Stimulated activated CD4-positive, alpha-beta T cell treated with anti-CD3 and anti-CD28 coated beads, Interleukin-1b, Interleukin-23, amount 100 ng/mL, for 24 hours (primary cell): ENCODE results near the gene MTMR10.
A peak's percentile ranks its signal among the peaks of the same experiment; 100 is the strongest.

Experiments
- DNase-seq, 4 experiments: peaks; one replicate each; pipeline ENCODE4 v3.0.0-alpha.2; 2020; ENCODE audit warnings: low read depth in 4 of 4, low spot score in 1 of 4

MTMR10 gene

DNA sequence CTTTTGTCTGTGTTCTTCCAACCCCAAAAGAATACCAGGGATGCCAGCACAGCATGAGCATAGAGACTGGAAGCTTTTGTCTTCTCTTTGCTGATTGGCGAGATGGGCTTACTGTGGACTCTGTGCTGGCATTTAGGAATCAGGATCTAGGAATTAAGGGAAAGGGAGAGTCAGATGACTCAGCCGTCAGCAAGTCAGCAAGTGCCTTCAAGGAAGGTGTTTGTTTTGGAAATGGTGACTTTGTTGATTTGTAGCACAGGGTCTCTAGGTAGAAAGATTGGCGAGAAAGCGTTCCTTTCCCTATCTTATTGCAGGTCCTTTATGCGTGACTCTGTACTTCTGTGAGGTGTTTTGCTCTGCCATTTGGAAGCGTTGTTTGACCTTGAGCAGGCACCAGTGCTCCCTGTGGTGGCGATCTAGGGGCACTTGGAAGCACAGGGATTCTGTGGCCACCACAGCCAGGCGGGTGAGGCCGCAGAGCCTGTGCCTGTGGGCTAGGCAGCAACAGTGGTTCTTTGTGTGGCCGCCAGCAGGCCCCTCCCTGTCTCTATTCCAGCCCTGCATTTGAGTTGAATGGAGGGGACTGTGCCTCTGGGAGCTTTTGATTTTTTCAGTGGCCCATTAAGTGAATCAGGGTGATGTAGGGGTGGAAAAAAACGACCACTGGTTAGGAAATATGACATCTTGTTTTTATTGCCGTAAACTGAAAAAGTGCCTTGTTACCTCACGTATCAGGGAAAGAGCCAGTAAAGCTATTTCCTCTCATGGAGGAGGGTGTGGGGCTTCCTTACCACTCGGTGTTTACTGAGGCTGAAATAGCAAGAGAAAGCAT, 68.7 kb downstream of the MTMR10 start:
- DNase-seq: no peak

DNA sequence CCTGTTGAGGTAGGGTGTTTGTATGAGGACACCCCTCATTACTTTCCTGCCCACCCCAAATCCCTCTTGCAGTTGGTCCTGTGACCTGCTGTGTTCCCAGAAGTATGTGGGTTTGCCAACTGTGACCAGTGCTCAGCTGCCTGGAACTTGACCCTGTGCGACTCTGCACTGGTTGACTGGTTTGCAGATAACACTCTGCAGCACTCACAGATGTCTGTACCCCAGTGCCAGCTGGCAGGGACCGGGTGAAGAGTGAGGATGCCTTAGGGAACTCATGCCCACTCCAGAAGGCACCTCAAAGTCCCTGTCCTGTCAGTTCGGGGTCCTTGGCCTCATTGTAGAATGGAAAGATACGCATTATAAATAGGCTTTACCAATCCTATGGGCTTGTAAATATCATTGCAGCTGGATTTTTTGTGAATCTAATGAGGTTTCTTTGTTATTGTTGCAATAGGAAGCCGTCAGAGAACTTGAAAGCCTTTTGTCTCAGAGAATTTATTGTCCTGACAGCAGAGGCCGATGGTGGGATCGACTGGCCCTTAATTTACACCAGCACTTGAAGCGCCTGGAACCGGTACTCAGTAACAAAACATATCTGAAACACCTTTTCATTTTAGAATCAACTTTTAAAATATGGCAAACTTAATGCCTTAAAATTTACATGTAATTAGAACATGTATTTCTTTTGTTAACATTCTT, 69.5 kb downstream of the MTMR10 start:
- DNase-seq: no peak

DNA sequence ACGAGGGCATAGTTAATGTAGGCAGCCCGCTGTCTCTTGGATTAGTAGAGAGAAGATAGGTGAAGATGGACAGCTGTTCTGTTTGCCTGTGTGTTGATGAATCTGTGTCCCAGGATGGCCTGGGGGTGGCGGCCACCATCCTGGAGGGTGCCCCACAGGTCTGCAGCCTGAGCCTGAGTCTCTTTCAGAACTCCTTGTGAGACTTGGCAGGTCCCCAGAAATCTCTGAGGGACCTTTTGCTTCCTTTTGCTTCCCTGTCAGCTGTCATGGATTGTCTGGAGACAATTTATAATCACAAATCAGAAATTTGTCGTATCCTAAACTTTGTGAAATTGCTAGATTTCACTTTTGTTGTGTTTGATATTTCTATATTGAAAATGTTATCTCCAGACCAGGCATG, 70.3 kb downstream of the MTMR10 start:
- no peak for DNase-seq

DNA sequence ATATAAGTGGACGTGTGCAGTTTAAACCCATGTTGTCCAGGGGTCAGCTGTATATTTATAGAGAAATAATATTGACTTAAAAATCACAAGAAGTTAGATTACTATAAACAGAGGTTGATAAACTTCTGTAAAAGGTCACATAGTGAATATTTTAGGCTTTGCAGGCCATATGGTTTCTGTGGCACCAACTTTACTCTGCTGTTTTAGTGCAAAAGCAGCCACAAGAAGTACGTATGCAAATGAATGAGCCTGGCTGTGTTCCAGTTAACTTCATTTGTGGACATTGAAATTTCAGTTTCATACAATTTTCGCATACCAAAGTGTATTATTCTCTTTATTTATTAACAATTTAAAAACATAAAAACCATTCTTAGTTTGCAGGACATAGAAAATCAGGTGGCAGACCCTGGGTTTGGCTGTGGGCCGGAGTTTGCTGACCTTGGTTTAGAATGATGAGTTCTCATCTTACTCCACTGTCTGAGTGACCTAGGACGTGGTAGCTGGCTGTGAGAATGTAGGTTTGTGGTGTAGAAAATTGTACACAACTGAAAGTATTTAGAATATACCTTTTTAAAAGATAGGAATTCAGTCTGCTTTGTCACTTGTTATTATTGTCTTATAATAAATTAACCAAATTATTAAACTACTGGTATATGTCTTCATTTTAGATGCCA, 71.4 kb downstream of the MTMR10 start:
- DNase-seq: no peak

DNA sequence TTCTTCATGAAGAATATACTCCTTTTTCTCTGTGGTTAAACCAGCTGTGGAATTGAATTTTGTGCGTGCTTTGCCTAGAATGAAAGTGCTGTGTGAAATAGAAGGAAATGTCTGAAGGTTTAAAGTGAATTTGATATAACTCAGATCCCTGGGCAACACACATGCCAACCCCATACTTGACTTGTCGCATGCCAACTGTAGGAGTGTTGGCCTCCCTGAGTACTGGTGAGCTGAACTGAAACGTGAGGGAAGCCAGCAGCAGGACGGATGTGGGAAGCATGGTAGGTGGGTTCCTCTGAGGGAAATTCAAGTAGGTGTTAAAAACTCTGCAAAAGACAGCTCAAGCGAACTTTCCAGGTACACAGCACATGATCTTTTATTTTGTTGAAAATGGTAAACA, 73.1 kb downstream of the MTMR10 start:
- no peak for DNase-seq

DNA sequence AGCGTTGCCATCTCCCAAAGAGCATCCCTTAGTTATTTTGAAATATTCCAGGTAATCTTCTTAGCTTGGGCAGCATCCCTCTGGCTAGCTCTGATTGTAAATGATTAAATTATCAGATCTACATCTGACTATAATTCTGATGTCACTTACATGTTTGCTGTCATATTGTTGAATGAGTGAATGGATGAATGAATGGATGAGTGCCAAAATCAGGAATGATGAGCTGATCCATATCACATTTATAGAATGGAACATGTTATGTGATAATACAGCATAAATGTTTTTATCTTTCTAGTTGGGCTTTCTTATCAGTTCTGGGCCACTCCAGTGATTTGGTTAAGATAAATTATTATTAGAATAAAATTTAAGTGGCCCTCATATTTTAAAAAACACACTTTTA, 73.8 kb downstream of the MTMR10 start:
- no peak for DNase-seq

DNA sequence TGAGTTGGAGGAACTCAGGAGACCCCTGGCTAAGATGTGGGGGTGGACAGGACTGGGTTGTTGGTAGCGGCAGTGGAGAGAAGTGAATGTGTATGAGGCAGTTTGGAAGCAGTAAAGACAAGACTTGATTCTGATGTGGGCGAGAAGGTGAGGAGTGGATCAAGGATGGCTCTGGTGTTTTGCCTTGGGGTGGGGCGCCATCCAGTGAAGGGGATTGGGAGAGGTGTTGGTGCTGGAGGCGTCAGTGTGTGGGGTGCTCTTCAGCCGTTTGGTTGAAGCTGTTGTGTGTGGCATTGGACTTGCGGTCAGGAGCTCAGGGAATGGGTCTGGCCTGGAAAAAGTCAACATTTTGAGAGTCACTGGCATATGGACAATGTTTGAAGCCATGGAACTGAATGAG, 74.4 kb downstream of the MTMR10 start:
- DNase-seq: no peak

DNA sequence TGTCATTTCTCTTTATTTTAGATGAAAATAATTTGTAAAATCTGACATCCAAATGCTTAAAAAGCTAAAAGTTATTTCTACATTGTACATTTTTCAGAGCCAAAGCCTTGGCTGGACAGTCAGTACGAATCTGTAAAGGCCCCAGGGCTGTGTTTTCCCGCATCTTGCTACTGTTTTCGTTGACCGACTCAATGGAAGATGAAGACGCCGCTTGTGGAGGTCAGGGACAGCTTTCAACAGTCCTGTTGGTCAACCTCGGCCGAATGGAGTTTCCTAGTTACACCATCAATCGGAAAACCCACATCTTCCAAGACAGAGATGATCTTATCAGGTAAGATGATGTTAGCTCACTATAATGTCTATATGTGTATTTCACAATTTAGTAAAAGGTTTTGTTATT, 77.7 kb downstream of the MTMR10 start:
- no peak for DNase-seq

DNA sequence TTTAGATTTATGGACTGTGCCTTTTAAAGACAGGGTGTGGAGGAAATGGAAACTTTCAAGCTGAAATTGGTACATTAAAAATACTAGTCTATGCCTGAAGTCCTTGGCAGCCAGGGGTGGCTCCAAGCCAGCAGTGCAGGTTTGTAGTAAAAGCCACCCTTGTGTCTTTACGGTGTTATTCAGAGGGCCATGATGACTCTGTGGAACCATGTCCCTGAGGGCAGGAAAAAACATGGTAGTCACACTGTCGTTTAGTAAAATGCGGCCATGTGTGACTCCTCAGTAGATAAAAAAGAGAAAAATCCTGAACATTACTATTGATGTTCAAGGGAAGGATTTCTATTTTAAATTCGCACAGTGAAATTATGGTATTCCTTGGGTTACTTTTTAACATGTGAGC, 85.1 kb downstream of the MTMR10 start:
- no peak for DNase-seq

DNA sequence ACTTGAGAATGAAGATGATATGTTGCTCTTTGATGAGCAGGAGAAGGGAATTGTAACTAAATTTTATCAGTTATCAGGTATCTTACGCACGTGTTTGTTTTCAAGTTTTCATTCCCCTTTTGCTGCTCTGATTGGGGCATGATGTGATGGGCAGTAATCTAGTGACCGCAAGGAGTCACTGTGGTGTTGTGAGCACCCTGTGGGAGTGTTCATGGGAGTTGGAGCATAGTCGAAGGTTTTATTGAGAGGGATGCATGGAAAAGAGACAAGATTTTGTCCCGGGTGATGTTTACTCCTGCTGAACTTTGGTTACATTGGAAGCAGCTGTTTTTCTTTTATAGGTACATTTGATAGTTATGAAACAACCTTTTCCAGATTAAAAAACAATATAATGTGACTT, 85.6 kb downstream of the MTMR10 start:
- DNase-seq: no peak

DNA sequence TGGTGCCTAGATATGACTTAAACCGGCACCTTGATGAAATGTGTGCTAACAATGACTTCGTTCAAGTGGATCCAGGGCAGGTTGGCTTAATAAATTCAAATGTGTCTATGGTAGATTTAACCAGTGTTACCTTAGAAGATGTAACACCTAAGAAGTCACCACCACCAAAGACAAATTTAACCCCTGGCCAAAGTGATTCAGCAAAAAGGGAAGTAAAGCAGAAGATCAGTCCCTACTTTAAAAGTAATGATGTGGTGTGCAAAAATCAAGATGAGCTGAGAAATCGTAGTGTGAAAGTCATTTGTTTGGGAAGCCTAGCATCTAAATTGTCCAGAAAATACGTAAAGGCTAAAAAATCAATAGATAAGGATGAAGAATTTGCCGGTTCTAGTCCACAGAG, 86.6 kb downstream of the MTMR10 start:
- DNase-seq: no peak

DNA sequence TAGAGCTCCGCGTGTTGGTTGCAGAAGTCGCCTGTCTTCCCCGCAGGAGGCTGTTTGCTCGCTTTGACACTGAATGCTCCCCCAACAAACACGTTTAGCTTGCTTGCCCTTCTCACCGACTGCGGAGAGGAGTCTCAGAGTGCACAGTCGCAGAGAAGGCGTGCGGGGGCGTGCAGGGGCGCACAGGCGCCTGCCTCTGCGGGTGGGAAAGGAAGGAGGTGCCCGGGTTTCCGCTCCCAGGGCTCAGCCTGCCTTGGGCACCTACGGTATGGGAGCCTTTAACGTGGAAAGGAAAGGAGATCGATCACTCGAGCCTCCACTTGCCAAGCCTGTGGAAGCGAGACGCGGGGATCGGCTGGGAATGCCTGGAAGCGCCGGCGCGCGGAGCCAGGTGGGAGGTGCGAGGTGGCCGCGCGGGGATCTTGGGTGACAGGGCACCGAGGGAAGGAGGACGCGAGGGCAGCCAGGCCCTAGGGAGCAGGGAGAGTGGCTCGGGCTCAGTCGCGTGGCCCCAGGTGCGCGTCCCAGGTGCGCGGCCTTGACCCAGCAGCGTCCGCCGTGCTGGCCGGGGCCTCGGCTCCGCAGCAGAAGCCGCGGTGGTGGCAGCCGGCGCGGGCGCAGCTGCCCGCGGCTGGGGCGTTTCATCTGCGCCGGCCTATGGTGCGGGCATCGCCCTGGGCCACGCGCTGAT, 87.8 kb downstream of the MTMR10 start, which contains the start of gene FAN1:
TSS of gene FAN1 (plus strand) at position 419 of the 691 bp plus-strand sequence. CDS start 749 bp downstream, outside the sequence.
- peak; percentile 50 to 79 (median 68) for DNase-seq

DNA sequence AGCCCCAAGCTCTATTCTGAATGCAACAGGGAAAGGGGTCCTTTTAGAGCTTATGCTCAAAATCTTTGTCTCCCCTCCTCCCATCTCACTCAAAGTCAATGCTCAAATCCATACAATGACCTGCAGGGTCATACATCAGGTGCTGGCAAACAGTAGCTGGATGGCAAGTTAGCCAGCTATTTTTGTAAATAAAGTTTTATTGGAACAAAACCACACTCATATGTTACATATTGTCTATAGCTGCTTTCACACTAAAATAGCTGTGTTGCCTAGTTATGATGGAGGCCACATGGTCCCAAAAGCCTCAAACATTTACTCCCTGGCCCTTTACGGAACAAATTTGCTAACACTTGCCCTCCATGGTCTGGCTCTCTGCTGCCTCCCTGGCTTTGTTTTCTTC, 89.5 kb downstream of the MTMR10 start:
- no peak for DNase-seq

DNA sequence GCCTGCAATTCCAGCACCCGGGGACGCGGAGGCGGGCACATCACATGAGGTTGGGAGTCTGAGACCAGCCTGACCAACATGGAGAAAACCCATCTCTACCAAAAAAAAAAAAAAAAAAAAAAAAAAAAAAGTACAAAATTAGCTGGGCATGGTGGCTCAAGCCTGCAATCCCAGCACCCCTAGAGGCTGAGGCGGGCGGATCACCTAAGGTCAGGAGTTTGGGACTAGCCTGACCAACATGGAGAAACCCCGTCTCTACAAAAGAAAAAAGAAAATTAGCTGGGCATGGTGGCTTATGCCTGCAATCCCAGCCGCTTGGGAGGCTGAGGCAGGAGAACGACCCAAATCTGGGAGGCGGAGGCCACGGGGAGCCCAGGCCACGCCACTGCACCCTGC, 95.2 kb downstream of the MTMR10 start:
- no peak for DNase-seq

DNA sequence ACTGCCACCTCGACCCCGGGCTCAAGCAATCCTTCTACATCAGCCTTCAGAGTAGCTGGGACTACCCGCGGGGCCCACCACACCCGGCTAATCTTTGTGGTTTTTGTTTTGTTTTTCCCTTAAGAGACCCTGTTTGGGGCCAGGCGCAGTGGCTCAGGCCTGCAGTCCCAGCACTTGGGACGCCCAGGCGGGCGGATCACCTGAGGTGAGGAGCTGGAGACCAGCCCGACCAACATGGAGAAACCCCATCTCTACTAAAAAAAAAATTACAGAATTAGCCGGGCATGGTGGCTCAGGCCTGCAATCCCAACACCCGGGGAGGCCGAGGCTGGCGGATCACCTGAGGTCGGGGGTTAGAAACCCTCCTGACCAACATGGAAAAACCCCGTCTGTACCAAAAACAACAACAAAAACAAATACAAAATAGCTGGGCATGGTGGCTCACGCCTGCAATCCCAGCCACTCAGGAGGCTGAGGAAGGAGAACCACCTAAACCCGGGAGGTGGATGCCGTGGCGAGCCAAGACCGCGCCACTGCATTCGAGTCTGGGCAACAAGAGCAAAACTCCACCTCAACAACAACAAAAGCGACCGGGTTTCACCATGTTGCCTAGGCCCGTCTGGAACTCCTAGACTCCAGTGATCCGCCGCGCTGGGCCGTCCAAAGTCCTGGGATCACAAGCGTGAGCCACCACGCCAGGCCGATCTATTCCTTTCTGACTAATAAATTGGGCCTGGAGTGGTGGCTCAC, 95.8 kb downstream of the MTMR10 start:
- no peak for DNase-seq

DNA sequence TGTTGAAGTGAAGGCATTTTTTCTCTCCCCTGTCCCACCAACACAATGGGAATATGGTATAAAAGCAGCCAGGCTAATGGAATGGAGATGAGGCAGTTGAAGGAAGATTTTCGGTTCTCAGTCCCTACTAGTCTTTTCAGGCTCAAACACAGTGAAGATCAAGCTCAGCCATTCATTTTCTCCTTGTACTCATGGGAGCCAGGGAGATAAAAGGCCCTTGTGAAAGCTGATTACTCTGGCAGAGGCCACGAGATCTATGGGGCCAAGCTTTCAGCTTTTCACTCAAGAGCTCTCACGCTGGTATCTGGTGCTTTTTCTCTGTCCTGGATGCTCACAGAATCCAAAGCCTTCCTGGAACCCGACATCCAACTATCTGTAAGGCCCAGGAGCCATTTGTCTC, 102.2 kb downstream of the MTMR10 start:
- DNase-seq: no peak
